Stimulated activated CD4-positive, alpha-beta T cell treated with anti-CD3 and anti-CD28 coated beads, Interleukin-4, amount 100 ng/mL, for 1 hour (primary cell): Measurements from ENCODE around the gene PLA2R1.
A peak's percentile ranks its signal among the peaks of the same experiment; 100 is the strongest.

ENCODE experiments used
- DNase-seq: peaks from one replicate; pipeline ENCODE4 v3.0.0-alpha.2; 2020

The PLA2R1 gene

DNA sequence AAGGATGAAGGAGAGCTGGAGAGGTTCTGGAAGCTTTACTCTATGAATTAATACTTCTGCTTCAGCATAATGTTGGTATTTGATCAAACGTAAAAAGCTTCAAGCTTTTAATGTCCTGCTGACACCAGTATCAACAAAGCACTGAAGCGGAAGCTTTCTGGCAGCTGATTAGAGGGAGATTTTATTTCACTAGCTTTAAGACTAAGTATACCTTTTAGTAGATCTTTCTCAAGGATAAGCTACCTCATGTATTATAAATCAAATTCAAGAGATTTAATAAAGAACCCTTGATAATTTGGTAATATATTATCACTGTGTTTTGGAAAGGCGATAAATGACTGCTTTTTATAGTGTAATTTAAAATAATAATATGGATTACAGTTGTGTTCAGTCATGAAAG lies 136.4 kb downstream of the PLA2R1 start:
- DNase-seq = no peak

- DNase-seq = no peak
These were observed 139.9 kb downstream of the PLA2R1 start for GRCh38 chr2:159922563-159922962.

GRCh38 chr2:159921752-159922404 lies 140.5 kb downstream of the PLA2R1 start:
- peak; percentile 81 for DNase-seq

DNA sequence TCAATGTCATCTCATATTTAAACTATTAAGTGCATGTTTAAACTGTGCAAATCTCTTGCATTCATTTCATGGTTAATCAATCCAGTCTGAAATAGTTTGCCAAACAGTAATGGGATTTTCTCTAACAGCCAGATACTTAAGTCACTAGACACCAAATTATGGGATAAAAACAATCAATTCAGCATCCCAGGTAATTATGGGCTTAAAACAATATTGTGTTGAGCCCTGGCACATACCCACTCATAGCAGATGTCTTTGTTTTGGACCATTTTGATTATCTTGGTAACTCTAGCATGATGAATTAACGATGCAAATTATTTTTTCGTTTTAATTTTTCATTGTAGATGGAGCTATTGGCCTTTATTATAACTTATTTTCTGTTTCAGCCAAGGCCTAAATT lies 145.9 kb downstream of the PLA2R1 start:
- no peak for DNase-seq

GRCh38 chr2:159913900-159914299 lies 148.5 kb downstream of the PLA2R1 start:
- no peak for DNase-seq

- no peak for DNase-seq
These were observed 149.8 kb downstream of the PLA2R1 start for GRCh38 chr2:159912580-159912979.

DNA sequence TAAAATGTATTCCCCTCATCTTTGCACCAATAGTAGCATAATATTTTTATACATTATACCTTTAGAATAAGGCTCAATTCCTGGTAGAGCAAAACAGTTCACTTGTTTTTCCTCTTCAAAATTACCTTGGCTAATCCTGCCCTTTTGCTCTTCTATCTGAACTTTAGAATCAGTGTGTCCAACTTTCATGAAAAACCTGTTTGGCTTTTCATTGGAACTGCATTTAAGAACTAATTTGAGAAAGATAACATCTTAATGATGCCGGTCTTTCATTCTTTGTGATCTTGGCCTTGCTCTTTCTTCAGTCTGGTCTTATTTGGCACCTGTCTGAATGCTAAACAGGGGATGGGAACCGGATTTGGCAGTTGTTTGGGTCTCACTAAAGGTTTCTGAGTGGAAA lies 151.5 kb downstream of the PLA2R1 start:
- no peak for DNase-seq

DNA sequence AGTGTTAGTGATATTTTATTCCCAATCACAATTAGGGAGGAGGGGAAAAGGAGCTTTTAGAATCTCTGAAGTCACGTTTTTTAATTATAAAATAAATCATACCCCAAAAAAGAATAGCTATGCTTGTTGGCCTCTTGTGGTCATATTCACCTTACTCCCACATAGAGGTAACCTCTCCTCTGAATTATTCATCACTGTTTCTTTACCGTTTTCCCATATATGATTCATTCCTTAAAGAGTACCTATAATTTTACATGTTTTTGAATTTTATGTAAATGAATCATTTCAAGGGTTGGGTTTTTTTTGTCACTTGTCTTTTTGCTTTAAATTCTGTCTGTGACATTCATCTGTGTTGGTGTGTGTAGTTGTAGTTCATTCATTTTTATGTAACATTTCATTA lies 153.8 kb downstream of the PLA2R1 start:
- DNase-seq = no peak

GRCh38 chr2:159907909-159908308 lies 154.5 kb downstream of the PLA2R1 start:
- no peak for DNase-seq

GRCh38 chr2:159905926-159906714 lies 156.3 kb downstream of the PLA2R1 start:
- no peak for DNase-seq

GRCh38 chr2:159904959-159905305 lies 157.5 kb downstream of the PLA2R1 start:
- no peak for DNase-seq

GRCh38 chr2:159904127-159904958 lies 158.1 kb downstream of the PLA2R1 start, which contains the start of gene LY75:
Gene LY75, minus strand, starts transcription at chr2:159904756.
- peak; percentile 85 for DNase-seq

GRCh38 chr2:159903443-159904126 lies 158.8 kb downstream of the PLA2R1 start:
- DNase-seq = peak; percentile 54

- no peak for DNase-seq
These were observed 159.7 kb downstream of the PLA2R1 start for GRCh38 chr2:159902722-159903121.

- no peak for DNase-seq
These were observed 162.1 kb downstream of the PLA2R1 start for GRCh38 chr2:159900343-159900742.

DNA sequence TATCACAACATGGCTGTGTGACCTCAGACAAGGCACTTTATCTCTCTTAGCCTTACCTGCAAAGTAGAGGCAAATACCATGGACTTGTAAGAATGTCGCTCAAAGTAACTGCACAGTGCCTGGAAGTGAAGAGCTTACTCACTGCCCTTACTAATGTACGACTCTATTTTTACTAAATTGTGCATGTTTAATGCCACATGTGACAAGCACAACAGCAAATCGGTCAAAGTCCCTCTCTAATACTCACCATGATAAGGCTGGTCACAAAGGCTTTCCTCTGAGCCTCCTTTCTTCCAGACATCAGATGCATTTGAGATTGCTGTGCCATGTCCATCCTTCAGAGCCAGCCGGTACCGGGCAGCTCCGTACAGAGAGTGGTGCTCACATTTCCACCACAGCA lies 164.0 kb downstream of the PLA2R1 start:
- no peak for DNase-seq

DNA sequence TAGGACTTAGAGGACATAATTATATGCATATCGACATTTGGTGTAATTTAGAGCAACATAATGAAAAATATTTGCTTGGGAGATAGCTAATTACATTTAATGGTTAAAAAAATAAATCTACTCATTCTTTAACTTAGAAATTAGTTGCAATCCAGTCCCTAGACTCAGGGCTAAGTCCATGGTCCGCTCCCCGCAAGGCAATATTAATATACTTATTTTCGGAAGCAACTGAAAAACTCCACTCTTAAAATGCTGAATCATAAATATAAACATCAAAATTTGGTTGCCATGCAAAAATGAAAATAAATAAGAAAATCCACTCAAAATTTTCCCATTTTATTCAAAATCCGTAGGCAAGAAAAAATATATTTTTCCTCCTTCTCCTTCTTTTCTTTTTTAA lies 164.7 kb downstream of the PLA2R1 start:
- no peak for DNase-seq

DNA sequence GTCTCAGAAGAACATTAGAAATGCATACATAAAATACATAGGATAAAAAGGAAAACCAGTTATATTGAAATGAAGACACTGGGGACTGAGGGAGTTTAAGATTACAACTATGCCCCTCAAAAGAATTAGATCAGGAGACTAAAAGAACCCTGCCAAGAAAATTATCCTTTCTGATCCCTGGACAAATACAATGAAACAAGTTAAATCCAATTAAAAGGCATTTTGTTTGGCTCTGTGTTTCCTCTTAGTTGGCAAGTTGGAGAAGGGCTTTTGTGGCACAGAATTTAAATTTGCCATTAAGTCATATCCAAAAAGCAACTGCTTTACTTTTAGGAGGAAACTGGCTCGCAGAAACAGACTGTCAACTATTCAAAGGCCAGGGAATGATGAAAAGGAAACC lies 165.3 kb downstream of the PLA2R1 start:
- DNase-seq = no peak

- DNase-seq = no peak
These were observed 167.0 kb downstream of the PLA2R1 start for GRCh38 chr2:159895258-159896065.

DNA sequence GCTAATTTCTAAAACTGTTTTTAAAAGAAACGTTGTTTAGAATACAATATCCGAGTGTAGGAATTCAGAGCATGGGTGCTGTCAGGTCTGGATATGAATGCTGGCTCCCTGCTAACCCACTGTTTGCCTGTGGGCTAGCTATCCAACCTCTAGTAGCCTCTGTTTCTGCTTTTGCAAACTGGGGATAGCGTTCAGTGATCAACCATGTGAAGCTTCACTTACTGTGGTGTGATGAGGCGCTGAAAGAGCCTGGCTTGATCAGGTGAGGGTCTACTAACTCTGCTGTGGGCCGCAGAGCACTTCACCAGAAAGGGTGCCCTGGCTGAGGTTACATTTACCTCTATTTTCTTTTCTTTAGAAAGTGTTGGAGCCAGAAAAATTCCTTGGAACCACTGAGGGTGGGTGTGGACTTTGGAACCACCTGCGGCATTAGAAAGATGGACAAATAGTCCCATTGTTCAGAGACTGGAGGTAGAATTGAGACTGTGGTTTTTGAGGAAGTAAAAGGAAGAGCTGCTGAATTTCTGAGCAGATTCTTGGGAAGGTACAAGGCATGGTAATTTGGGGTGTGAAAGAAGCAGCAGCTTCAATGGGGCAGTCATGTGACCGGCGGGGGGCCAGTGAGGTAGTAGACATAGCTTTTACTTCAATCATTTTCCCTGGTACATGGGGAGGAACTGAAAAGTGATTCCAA lies 168.1 kb downstream of the PLA2R1 start:
- no peak for DNase-seq

- DNase-seq = no peak
These were observed 169.2 kb downstream of the PLA2R1 start for GRCh38 chr2:159892990-159893810.
